ENCODE results near the gene TCHHL1.
"Not testable (repeated sequence)": the region's sequence is repeated elsewhere in the genome, so short reads cannot be mapped to it uniquely, and the experiment has no call there.

TCHHL1 gene

GRCh38 chr1:152084853-152085252 is 4.0 kb downstream of the TCHHL1 start:
- H3K27ac ChIP-seq: no peak overlapping the region
- TF ChIP-seq ZFX (IDR thresholded peaks at IDR 0.05; ENCODE audit: borderline replicate concordance): no peak
- TF ChIP-seq, protein P1, sequence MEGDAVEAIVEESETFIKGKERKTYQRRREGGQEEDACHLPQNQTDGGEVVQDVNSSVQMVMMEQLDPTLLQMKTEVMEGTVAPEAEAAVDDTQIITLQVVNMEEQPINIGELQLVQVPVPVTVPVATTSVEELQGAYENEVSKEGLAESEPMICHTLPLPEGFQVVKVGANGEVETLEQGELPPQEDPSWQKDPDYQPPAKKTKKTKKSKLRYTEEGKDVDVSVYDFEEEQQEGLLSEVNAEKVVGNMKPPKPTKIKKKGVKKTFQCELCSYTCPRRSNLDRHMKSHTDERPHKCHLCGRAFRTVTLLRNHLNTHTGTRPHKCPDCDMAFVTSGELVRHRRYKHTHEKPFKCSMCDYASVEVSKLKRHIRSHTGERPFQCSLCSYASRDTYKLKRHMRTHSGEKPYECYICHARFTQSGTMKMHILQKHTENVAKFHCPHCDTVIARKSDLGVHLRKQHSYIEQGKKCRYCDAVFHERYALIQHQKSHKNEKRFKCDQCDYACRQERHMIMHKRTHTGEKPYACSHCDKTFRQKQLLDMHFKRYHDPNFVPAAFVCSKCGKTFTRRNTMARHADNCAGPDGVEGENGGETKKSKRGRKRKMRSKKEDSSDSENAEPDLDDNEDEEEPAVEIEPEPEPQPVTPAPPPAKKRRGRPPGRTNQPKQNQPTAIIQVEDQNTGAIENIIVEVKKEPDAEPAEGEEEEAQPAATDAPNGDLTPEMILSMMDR (IDR thresholded peaks at IDR 0.05): no peak

- H3K27ac ChIP-seq: not testable (repeated sequence)
These were observed 7.8 kb downstream of the TCHHL1 start for GRCh38 chr1:152081026-152081425.

DNA sequence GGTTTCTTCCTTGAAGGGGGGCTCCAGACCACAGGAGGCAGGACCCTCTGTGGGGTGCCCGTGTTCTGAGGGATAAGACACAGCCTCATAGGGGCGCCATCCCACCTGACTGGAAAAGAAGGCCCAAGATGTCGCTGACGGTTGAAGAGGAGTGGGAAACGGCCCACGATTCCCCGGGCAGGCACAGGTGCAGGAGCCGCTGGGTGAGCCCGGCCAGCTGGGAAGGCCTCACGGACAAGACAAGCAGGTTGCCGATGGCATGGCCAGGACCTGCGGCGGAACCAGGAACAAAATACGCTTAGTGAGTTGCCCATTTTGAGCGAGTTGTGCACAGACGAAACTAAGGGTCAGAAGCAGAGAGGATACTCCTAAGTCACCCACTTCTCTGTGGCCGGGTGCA is 8.4 kb downstream of the TCHHL1 start:
- H3K27ac ChIP-seq: not testable (repeated sequence)

DNA sequence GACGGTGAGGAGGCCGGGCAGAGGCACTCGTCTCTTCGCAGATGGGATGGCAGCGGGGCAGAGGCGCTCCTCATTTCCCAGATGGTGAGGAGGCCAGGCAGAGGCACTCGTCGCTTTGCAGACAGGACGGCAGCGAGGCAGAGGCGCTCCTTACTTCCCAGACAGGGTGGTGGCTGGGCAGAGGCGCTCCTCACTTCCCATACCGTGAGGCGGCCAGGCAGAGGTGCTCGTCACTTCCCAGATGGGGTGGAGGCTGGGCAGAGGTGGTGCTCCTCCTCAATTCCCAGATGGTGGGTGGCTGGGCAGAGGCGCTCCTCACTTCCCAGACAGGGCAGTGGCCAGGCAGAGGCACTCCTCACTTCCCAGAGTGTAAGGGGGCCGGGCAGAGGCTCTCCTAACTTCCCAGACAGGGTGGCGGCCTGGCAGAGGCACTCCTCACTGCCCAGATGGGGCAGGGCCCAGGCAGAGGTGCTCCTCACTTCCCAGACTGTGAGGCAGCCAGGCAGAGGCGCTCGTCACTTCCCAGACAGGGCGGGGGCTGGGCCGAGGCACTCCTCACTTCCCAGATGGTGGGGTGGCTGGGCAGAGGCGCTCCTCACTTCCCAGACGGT is 9.9 kb downstream of the TCHHL1 start:
- no peak for TF ChIP-seq ZFX (IDR thresholded peaks at IDR 0.05; ENCODE audit: borderline replicate concordance)
- TF ChIP-seq, protein P1 (IDR thresholded peaks at IDR 0.05): no peak
- H3K27ac ChIP-seq: no peak overlapping the region

- no peak for TF ChIP-seq ZFX (IDR thresholded peaks at IDR 0.05; ENCODE audit: borderline replicate concordance)
- TF ChIP-seq, protein P1 (IDR thresholded peaks at IDR 0.05): no peak
- no peak overlapping the region for H3K27ac ChIP-seq
These were observed 16.6 kb downstream of the TCHHL1 start for GRCh38 chr1:152072311-152072710.

DNA sequence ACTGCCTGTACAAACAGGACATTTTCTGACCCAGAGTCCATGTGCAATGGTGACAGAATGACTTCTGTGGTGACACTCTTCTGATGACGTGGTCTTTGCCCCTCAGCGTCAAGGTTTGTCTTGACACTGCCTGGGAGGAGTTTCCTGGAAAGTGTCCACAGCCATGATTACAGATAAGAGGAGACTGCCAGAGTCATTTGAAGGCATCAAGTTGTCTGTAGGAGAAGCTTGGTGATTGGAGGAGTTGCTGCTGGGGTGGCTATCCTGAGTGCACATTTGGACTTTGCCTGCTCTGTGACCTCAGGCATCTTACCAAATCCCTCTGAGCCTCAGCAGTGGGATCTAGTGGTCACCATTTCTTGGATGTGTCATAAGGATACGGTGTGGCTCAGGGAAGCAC is 17.7 kb downstream of the TCHHL1 start:
- no peak for TF ChIP-seq ZFX (IDR thresholded peaks at IDR 0.05; ENCODE audit: borderline replicate concordance)
- TF ChIP-seq, protein P1 (IDR thresholded peaks at IDR 0.05): no peak
- no peak overlapping the region for H3K27ac ChIP-seq

GRCh38 chr1:152067929-152068328 is 20.9 kb downstream of the TCHHL1 start:
- no peak for TF ChIP-seq ZFX (IDR thresholded peaks at IDR 0.05; ENCODE audit: borderline replicate concordance)
- TF ChIP-seq, protein P1 (IDR thresholded peaks at IDR 0.05): no peak
- no peak overlapping the region for H3K27ac ChIP-seq

- no peak for TF ChIP-seq ZFX (IDR thresholded peaks at IDR 0.05; ENCODE audit: borderline replicate concordance)
- TF ChIP-seq, protein P1 (IDR thresholded peaks at IDR 0.05): no peak
- H3K27ac ChIP-seq: no peak overlapping the region
These were observed 21.7 kb downstream of the TCHHL1 start for GRCh38 chr1:152067150-152067549.
